Heart right ventricle (tissue), 16 donors: ENCODE data around the gene TSHB. TPM values are rescaled to one million over a fixed set of nuclear protein-coding genes. Genes with fewer than 3 reads are reported as not detected.

Source experiments
- ATAC-seq, 8 donors: fragments of 200-7000 bp; cut with Tn5 transposase; one replicate each; pipeline ENCODE4 v1.9.1; 2020; ENCODE audit warnings: mild to moderate bottlenecking in 8 of 8, moderate library complexity in 8 of 8, moderate number of reproducible peaks in 1 of 8
- DNase-seq, 2 donors: peaks; one replicate each; pipeline ENCODE4 v3.0.0-alpha.2; 2020
- H3K27ac ChIP-seq, 10 donors: fragments of 200-600 bp; sonication (generic) in 2 of 10; one replicate each; pipeline versions ENCODE4 v1.5.0 to v1.8.0; 2020 to 2022; ENCODE audit warnings: mild to moderate bottlenecking in 3 of 10
- H3K27me3 ChIP-seq, 7 donors: fragments of 200-600 bp; one replicate each; pipeline ENCODE4 v1.8.0; 2021 to 2022; ENCODE audit warnings: mild to moderate bottlenecking in 2 of 7
- H3K36me3 ChIP-seq, 9 donors: fragments of 200-600 bp; sonication (generic) in 1 of 9; one replicate each; pipeline versions ENCODE4 v1.5.0 to v1.8.0; 2020 to 2022; ENCODE audit warnings: mild to moderate bottlenecking in 2 of 9
- H3K4me1 ChIP-seq, 9 donors: fragments of 200-600 bp; sonication (generic) in 1 of 9; one replicate each; pipeline versions ENCODE4 v1.5.0 to v1.8.0; 2020 to 2022; ENCODE audit warnings: mild to moderate bottlenecking in 4 of 9
- H3K4me3 ChIP-seq, 10 donors: fragments of 200-600 bp; sonication (generic) in 2 of 10; one replicate each; pipeline versions ENCODE4 v1.5.0 to v1.8.0; 2020 to 2022; ENCODE audit warnings: mild to moderate bottlenecking in 7 of 10, moderate library complexity in 2 of 10
- H3K9me3 ChIP-seq, 11 donors: fragments of 200-600 bp in 10 of 11; sonication (generic) in 2 of 11; one replicate each; pipeline versions ENCODE4 v1.5.0 to v1.8.0; 2013 to 2022; ENCODE audit warnings: mild to moderate bottlenecking in 2 of 11, control low read depth in 1 of 11, moderate library complexity in 1 of 11
- CTCF ChIP-seq, 9 donors: fragments of 200-600 bp; sonication (generic) in 2 of 9; IDR thresholded peaks; one replicate each; pipeline versions ENCODE4 v1.5.0 to v1.8.0; 2021 to 2022; ENCODE audit warnings: antibody characterized with exemption in 9 of 9, mild to moderate bottlenecking in 5 of 9, moderate library complexity in 1 of 9
- WGBS, 2 donors: extraction: QIAGEN DNeasy Blood & Tissue Kit; methylation state at CpG; one replicate each; pipeline ENCODE4 v1.1.7; 2013; ENCODE audit warnings: inconsistent platforms in 1 of 2; 5-methylcytosine and 5-hydroxymethylcytosine counted together
- intact Hi-C, 10 donors: fragments of 100-400 bp; cut with DNase I; formaldehyde crosslinking; loops; one replicate each; pipeline versions ENCODE4 v1.11.1 to v1.14.2; 2022
- polyA plus RNA-seq, 2 donors: library from polyadenylated mRNA; stranded (reverse); fragments of 200-250 nt; gene quantifications; one replicate each; pipeline ENCODE4 v1.2.3, GENCODE V29; 2013
- total RNA-seq, 10 donors: library from RNA; stranded (reverse); fragmentation: NEBNext Ultra II Directional in 3 of 10; extraction: Animal tissue kit (Norgen Biotek cat#: 25700) in 3 of 10; gene quantifications; one replicate each; pipeline versions ENCODE4 v1.2.1 to v1.2.4, GENCODE V29; 2021 to 2023
- donor health status: Arrhythmogenic right ventricular cardiomyopathy.
- donor health status: ischemic (EF 13 %, LVEDD 7.1; RV severe dilation, severe dysfunction).
- donor health status: healthy with polysubstance abuse.
- donor health status: DM: no; HTN: yes; CAD: no.
- donor health status: DM: no; HTN: no; CAD: no.
- donor health status: ischemic (EF 25% LVEDD 6.9; RV normal size, moderate dysfunction).
- donor health status: ischemic (EF 25% LVEDD 5.7; RV mildly dilated, moderate dysfunction).
- donor health status: healthy.
- donor health status: DM: yes; HTN: yes; CAD: no.
- donor health status: Ischemic cardiomyopathy.
- donor health status: ischemic (EF 35%, LVEDD 5.7; RV mildly dilated, moderate dysfunction).
- donor health status: nonischemic (EF 11% LVEDD 7.7; RV severe dilation, severe dysfunction).
- donor health status: DM: yes; HTN: yes; CAD: no.
- donor health status: PGD.
- donor health status: ischemic (EF 29% LVEDD 5.4; RV normal size, mild dysfunction).
- donor health status: nonischemic (EF 23%, LVEDD 6.1; RV moderate dilation, normal function).

TSHB gene
- total and polyA plus RNA-seq, 12 donors = not detected

GRCh38 chr1:115063228-115063901, 33.7 kb downstream of the TSHB start:
- Histone ChIP-seq H3K36me3 (peaks cover 0 to 15% (median 0%) of the 10 kb centered on the region in 9 donors), H3K4me3 (no peak overlapping the region), H3K27me3 (no peaks in the 10 kb centered on the region), H3K27ac (peak overlapping the region in 9 of 10 donors; percentile 20 to 75 (median 59)), H3K9me3 (no peaks in the 10 kb centered on the region), H3K4me1 (peaks cover 0 to 21% (median 7%) of the 10 kb centered on the region in 9 donors)
- DNase-seq = no peak
- WGBS, 2 donors = 87 to 88% methylated on average over 7 of the region's 7 CpGs
- no peak for TF ChIP-seq CTCF (IDR thresholded peaks at IDR 0.05)
- intact Hi-C loops = loop anchor here in 2 of 10 donors (2.0 to 5.0 kb wide), 2 partner anchors 25 to 39 kb away; partner anchors contain the start of gene TSPAN2 (in 1 of the 2)
- ATAC-seq = no peak

GRCh38 chr1:115064461-115064860, 34.8 kb downstream of the TSHB start:
- TF ChIP-seq CTCF (IDR thresholded peaks at IDR 0.05) = no peak
- no peak for DNase-seq
- intact Hi-C loops = loop anchor here in 1 of 10 donors (5.0 kb wide), 1 partner anchor 38 kb away; no protein-coding TSS in a partner anchor
- H3K4me1 ChIP-seq = peaks cover 0 to 27% (median 7%) of the 10 kb centered on the region in 9 donors
- 62 to 73% methylated on average over 3 of the region's 3 CpGs for WGBS, 2 donors
- no peaks in the 10 kb centered on the region for H3K27me3 ChIP-seq
- H3K4me3 ChIP-seq = no peak overlapping the region
- no peaks in the 10 kb centered on the region for H3K9me3 ChIP-seq
- ATAC-seq = no peak
- no peak overlapping the region for H3K27ac ChIP-seq
- H3K36me3 ChIP-seq = peaks cover 0 to 6% (median 0%) of the 10 kb centered on the region in 9 donors

GRCh38 chr1:115065021-115065420, 35.4 kb downstream of the TSHB start:
- intact Hi-C loops = no loop called here
- Histone ChIP-seq H3K4me3 (no peak overlapping the region), H3K36me3 (peaks cover 0 to under 1% (median 0%) of the 10 kb centered on the region in 9 donors), H3K27me3 (no peaks in the 10 kb centered on the region), H3K4me1 (peaks cover 0 to 27% (median 7%) of the 10 kb centered on the region in 9 donors), H3K9me3 (no peaks in the 10 kb centered on the region), H3K27ac (no peak overlapping the region)
- ATAC-seq (no peak), DNase-seq (no peak)
- TF ChIP-seq CTCF (IDR thresholded peaks at IDR 0.05) = no peak
- 91 to 94% methylated on average over 6 of the region's 6 CpGs for WGBS, 2 donors

GRCh38 chr1:115067161-115067859, 37.7 kb downstream of the TSHB start:
- ATAC-seq = no peak

More at GRCh38 chr1:115067161-115067859, 37.7 kb downstream of the TSHB start:
- Histone ChIP-seq H3K9me3 (no peaks in the 10 kb centered on the region), H3K27me3 (no peaks in the 10 kb centered on the region), H3K4me1 (peaks cover 0 to 21% (median 3%) of the 10 kb centered on the region in 9 donors), H3K4me3 (no peak overlapping the region), H3K36me3 (no peaks in the 10 kb centered on the region), H3K27ac (no peak overlapping the region)
- WGBS, 2 donors = 83 to 85% methylated on average over 8 of the region's 8 CpGs
- intact Hi-C loops = no loop called here
- DNase-seq = no peak
- TF ChIP-seq CTCF (IDR thresholded peaks at IDR 0.05) = no peak
